Omental fat pad (tissue), 4 donors: ENCODE data around the gene DTWD1. TPM values are rescaled to one million over a fixed set of nuclear protein-coding genes. Genes with fewer than 3 reads are reported as not detected.

Source experiments
- ATAC-seq: fragments of 150-250 bp; one replicate; pipeline ENCODE4 v1.9.1; 2016; ENCODE audit warnings: mild to moderate bottlenecking, moderate library complexity; ENCODE audit not compliant: low FRiP score
- DNase-seq: peaks from one replicate; pipeline ENCODE4 v3.0.0-alpha.2; 2019; ENCODE audit warnings: low spot score
- CTCF ChIP-seq, 3 donors: fragments of 450-650 bp; IDR thresholded peaks; one replicate each; pipeline ENCODE4 v1.5.1; 2016 to 2017; ENCODE audit warnings: antibody characterized with exemption in 3 of 3, mild to moderate bottlenecking in 3 of 3, moderate library complexity in 2 of 3
- total RNA-seq, 4 donors: library from RNA; depleted of rRNA; stranded (reverse); fragments of >200 nt; gene quantifications; one replicate each; pipeline ENCODE4 v1.1.0, GENCODE V29; 2016

The DTWD1 gene
- total RNA-seq, 4 donors from 2014 or later, result 10.6 to 34.8 (median 17.7) TPM

GRCh38 chr15:49645277-49645676, 24.4 kb downstream of the DTWD1 start:
- TF ChIP-seq CTCF (IDR thresholded peaks at IDR 0.05), result no peak
- no peak for ATAC-seq
- DNase-seq, result no peak

GRCh38 chr15:49645941-49646340, 25.1 kb downstream of the DTWD1 start:
- ATAC-seq (no peak), DNase-seq (no peak)
- no peak for TF ChIP-seq CTCF (IDR thresholded peaks at IDR 0.05)

GRCh38 chr15:49646891-49647290, 26.0 kb downstream of the DTWD1 start:
- no peak for TF ChIP-seq CTCF (IDR thresholded peaks at IDR 0.05)
- no peak for ATAC-seq
- DNase-seq, result no peak

- DNase-seq, result no peak
- ATAC-seq, result no peak
- TF ChIP-seq CTCF (IDR thresholded peaks at IDR 0.05), result no peak
These were observed 29.1 kb downstream of the DTWD1 start for GRCh38 chr15:49649987-49650386.

- TF ChIP-seq CTCF (IDR thresholded peaks at IDR 0.05), result no peak
- DNase-seq (no peak), ATAC-seq (no peak)
These were observed 29.8 kb downstream of the DTWD1 start for GRCh38 chr15:49650676-49651075.

GRCh38 chr15:49652922-49653321, 32.1 kb downstream of the DTWD1 start:
- TF ChIP-seq CTCF (IDR thresholded peaks at IDR 0.05), result no peak
- ATAC-seq, result no peak

GRCh38 chr15:49656734-49657133, 35.9 kb downstream of the DTWD1 start:
- ATAC-seq, result no peak
- TF ChIP-seq CTCF (IDR thresholded peaks at IDR 0.05), result no peak
- DNase-seq, result no peak

More at GRCh38 chr15:49652922-49653321, 32.1 kb downstream of the DTWD1 start:
- DNase-seq, result no peak
